Fibroblast of villous mesenchyme (primary cell): Measurements from ENCODE around the gene AZIN2. TPM values are rescaled to one million over a fixed set of nuclear protein-coding genes. Genes with fewer than 3 reads are reported as not detected.

ENCODE experiments used
- DNase-seq: peaks from one replicate; pipeline ENCODE4 v3.0.0-alpha.2; 2010; ENCODE audit warnings: low read depth
- H3K4me3 ChIP-seq: 2 replicates; pipeline ENCODE4 v1.5.1; 2011; ENCODE audit warnings: low read depth, mild to moderate bottlenecking, low read length
- CTCF ChIP-seq: IDR thresholded peaks from 2 replicates; pipeline ENCODE4 v1.5.1; 2012; ENCODE audit warnings: low read depth, mild to moderate bottlenecking, low read length; ENCODE audit not compliant: insufficient read depth
- total RNA-seq: library from RNA; depleted of rRNA; stranded (reverse); fragments of >200 nt; gene quantifications from 2 replicates; pipeline ENCODE4 v1.2.3, GENCODE V29; 2012

AZIN2 gene
- total RNA-seq, 1 donor, result 2.6 TPM

GRCh38 chr1:33150522-33150921 is 69.6 kb downstream of the AZIN2 start:
- H3K4me3 ChIP-seq, result no peak overlapping the region
- no peak for DNase-seq
- no peak for TF ChIP-seq CTCF

- TF ChIP-seq CTCF, result no peak
- DNase-seq, result no peak
- no peak overlapping the region for H3K4me3 ChIP-seq
Observed at GRCh38 chr1:33151116-33151515, 70.2 kb downstream of the AZIN2 start.

- no peak overlapping the region for H3K4me3 ChIP-seq
- peak; percentile 27 for DNase-seq
- no peak for TF ChIP-seq CTCF
Observed at GRCh38 chr1:33152685-33153432, 71.9 kb downstream of the AZIN2 start.

GRCh38 chr1:33153650-33154049 is 72.7 kb downstream of the AZIN2 start:
- no peak overlapping the region for H3K4me3 ChIP-seq
- TF ChIP-seq CTCF, result no peak
- DNase-seq, result no peak

GRCh38 chr1:33155877-33156538 is 75.1 kb downstream of the AZIN2 start:
- no peak for DNase-seq
- no peak for TF ChIP-seq CTCF
- H3K4me3 ChIP-seq, result no peak overlapping the region

GRCh38 chr1:33157131-33157530 is 76.2 kb downstream of the AZIN2 start:
- no peak for DNase-seq
- no peak for TF ChIP-seq CTCF
- H3K4me3 ChIP-seq, result no peak overlapping the region
